Endothelial cell (in vitro differentiated cells): ENCODE data around the gene CLECL1. TPM values are rescaled to one million over a fixed set of nuclear protein-coding genes. Genes with fewer than 3 reads are reported as not detected.

Experiments used
- DNase-seq: peaks from one replicate; pipeline ENCODE4 v3.0.0; 2021; ENCODE audit warnings: low spot score
- H3K27ac Mint-ChIP-seq: one replicate; pipeline ENCODE4 v1.8.0; 2021; ENCODE audit warnings: mixed read lengths, inconsistent platforms; ENCODE audit not compliant: unreplicated experiment
- H3K27me3 Mint-ChIP-seq: one replicate; pipeline ENCODE4 v1.8.0; 2021; ENCODE audit warnings: mild to moderate bottlenecking, moderate library complexity, mixed read lengths, inconsistent platforms; ENCODE audit not compliant: unreplicated experiment
- H3K36me3 Mint-ChIP-seq: one replicate; pipeline ENCODE4 v1.8.0; 2021; ENCODE audit warnings: mild to moderate bottlenecking, low read depth, mixed read lengths, inconsistent platforms; ENCODE audit not compliant: unreplicated experiment
- H3K4me1 Mint-ChIP-seq: one replicate; pipeline ENCODE4 v1.8.0; 2021; ENCODE audit warnings: mild to moderate bottlenecking, mixed read lengths, inconsistent platforms; ENCODE audit not compliant: unreplicated experiment
- H3K4me3 Mint-ChIP-seq: one replicate; pipeline ENCODE4 v1.8.0; 2021; ENCODE audit warnings: mild to moderate bottlenecking, mixed read lengths, inconsistent platforms; ENCODE audit not compliant: unreplicated experiment
- H3K9me3 Mint-ChIP-seq: one replicate; pipeline ENCODE4 v1.8.0; 2021; ENCODE audit warnings: mixed read lengths, inconsistent platforms; ENCODE audit not compliant: unreplicated experiment
- total RNA-seq: library from RNA; stranded (reverse); fragmentation: NEBNext Ultra II Directional; extraction: Animal tissue kit (Norgen Biotek cat#: 25700); gene quantifications from one replicate; pipeline ENCODE4 v1.2.1, GENCODE V29; 2021; ENCODE audit not compliant: unreplicated experiment
- TF ChIP-seq, protein P1 (sequence below): fragments of 200-600 bp; sonication (generic); IDR thresholded peaks from one replicate; pipeline ENCODE4 v1.5.0; 2021; ENCODE audit warnings: antibody characterized with exemption; ENCODE audit not compliant: unreplicated experiment

Gene CLECL1
- total RNA-seq, 1 donor from 2014 or later, result not detected

DNA sequence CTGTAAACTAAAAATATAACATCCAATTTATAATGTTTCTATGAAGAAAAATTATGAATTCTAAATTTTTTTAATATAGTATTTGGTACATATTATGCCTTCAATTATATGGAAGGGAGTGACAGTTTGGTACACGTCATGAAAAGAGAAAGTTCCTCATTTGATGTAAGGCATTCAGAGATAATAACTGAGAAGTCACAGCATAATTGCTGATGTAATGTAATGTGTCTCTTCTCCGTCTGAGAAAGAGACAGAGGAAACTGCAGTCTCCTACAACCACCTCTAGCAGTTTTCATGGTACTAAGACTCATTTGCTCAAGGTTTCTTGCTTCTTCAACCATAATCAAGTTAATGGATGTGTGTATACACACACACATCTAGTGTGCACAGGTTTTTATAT lies 30.1 kb upstream of the CLECL1 start:
- Mint-ChIP-seq H3K9me3 (no peaks in the 10 kb centered on the region), H3K4me3 (no peak overlapping the region), H3K27me3 (no peaks in the 10 kb centered on the region), H3K36me3 (no peaks in the 10 kb centered on the region), H3K4me1 (peaks cover 22% of the 10 kb centered on the region), H3K27ac (no peak overlapping the region)
- TF ChIP-seq, protein P1, sequence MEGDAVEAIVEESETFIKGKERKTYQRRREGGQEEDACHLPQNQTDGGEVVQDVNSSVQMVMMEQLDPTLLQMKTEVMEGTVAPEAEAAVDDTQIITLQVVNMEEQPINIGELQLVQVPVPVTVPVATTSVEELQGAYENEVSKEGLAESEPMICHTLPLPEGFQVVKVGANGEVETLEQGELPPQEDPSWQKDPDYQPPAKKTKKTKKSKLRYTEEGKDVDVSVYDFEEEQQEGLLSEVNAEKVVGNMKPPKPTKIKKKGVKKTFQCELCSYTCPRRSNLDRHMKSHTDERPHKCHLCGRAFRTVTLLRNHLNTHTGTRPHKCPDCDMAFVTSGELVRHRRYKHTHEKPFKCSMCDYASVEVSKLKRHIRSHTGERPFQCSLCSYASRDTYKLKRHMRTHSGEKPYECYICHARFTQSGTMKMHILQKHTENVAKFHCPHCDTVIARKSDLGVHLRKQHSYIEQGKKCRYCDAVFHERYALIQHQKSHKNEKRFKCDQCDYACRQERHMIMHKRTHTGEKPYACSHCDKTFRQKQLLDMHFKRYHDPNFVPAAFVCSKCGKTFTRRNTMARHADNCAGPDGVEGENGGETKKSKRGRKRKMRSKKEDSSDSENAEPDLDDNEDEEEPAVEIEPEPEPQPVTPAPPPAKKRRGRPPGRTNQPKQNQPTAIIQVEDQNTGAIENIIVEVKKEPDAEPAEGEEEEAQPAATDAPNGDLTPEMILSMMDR, result no peak
- no peak for DNase-seq

- Mint-ChIP-seq H3K36me3 (no peaks in the 10 kb centered on the region), H3K27ac (no peak overlapping the region), H3K9me3 (no peaks in the 10 kb centered on the region), H3K27me3 (no peaks in the 10 kb centered on the region), H3K4me1 (peaks cover 22% of the 10 kb centered on the region), H3K4me3 (no peak overlapping the region)
- DNase-seq, result no peak
- TF ChIP-seq, protein P1, result no peak
These were observed 29.5 kb upstream of the CLECL1 start for GRCh38 chr12:9762369-9762768.

- no peak for DNase-seq
- no peaks in the 10 kb centered on the region for H3K27me3 Mint-ChIP-seq
- no peaks in the 10 kb centered on the region for H3K36me3 Mint-ChIP-seq
- H3K9me3 Mint-ChIP-seq, result no peaks in the 10 kb centered on the region
- TF ChIP-seq, protein P1, result no peak
- peaks cover 22% of the 10 kb centered on the region for H3K4me1 Mint-ChIP-seq
- H3K27ac Mint-ChIP-seq, result peak overlapping the region; percentile 61
- H3K4me3 Mint-ChIP-seq, result no peak overlapping the region
These were observed 28.5 kb upstream of the CLECL1 start for GRCh38 chr12:9761419-9761781.

- Mint-ChIP-seq H3K9me3 (no peaks in the 10 kb centered on the region), H3K36me3 (no peaks in the 10 kb centered on the region), H3K4me3 (no peak within 1 kb of the TSS), H3K4me1 (peaks cover 22% of the 10 kb centered on the region), H3K27ac (peak within 1 kb of the TSS; percentile 61), H3K27me3 (no peaks in the 10 kb centered on the region)
- no peak for DNase-seq
- TF ChIP-seq, protein P1, result no peak
These were observed 28.0 kb upstream of the CLECL1 start, which contains the start of gene CD69 for GRCh38 chr12:9760699-9761418. TSS of gene CD69 (minus strand) at chr12:9760901. CDS start at chr12:9760820, 81 bp downstream.

GRCh38 chr12:9760120-9760519 lies 27.2 kb upstream of the CLECL1 start:
- no peaks in the 10 kb centered on the region for H3K36me3 Mint-ChIP-seq
- no peak overlapping the region for H3K27ac Mint-ChIP-seq
- no peaks in the 10 kb centered on the region for H3K27me3 Mint-ChIP-seq

More at GRCh38 chr12:9760120-9760519, 27.2 kb upstream of the CLECL1 start:
- TF ChIP-seq, protein P1, result no peak
- Mint-ChIP-seq H3K4me1 (peaks cover 22% of the 10 kb centered on the region), H3K9me3 (no peaks in the 10 kb centered on the region), H3K4me3 (no peak overlapping the region)
- DNase-seq, result no peak
